Brain microvascular endothelial cell (primary cell): Measurements from ENCODE around the gene TMEM61.
A peak's percentile ranks its signal among the peaks of the same experiment; 100 is the strongest.

Experiments
- DNase-seq: peaks from one replicate; pipeline ENCODE4 v3.0.0-alpha.2; 2020
- H3K27ac ChIP-seq: fragments of 250-450 bp; sonication (Bioruptor Pico); 2 replicates; pipeline ENCODE4 v1.5.1; 2020; ENCODE audit warnings: mild to moderate bottlenecking, moderate library complexity
- H3K27me3 ChIP-seq: fragments of 250-450 bp; sonication (Bioruptor Pico); replicated peaks from 2 replicates; pipeline ENCODE4 v1.5.1; 2020; ENCODE audit warnings: mild to moderate bottlenecking
- H3K36me3 ChIP-seq: fragments of 250-450 bp; sonication (Bioruptor Pico); replicated peaks from 2 replicates; pipeline ENCODE4 v1.5.1; 2020; ENCODE audit warnings: mild to moderate bottlenecking
- H3K4me3 ChIP-seq: 2 replicates; pipeline ENCODE4 v1.5.1; 2011; ENCODE audit warnings: low read depth, mild to moderate bottlenecking, control low read depth, low read length, moderate library complexity
- in situ Hi-C: cut with HindIII; loops from 2 replicates; pipeline ENCODE4 v1.10.0; 2017; ENCODE audit warnings: low sequenced_read_pairs, low pct_ligation_motif_present
- TF ChIP-seq, protein P1 (sequence below): IDR thresholded peaks from 2 replicates; pipeline ENCODE4 v1.5.1; 2011; ENCODE audit warnings: low read depth, mild to moderate bottlenecking, moderate library complexity, low read length, control low read depth, inconsistent platforms; ENCODE audit errors: missing control alignments

The TMEM61 gene

DNA sequence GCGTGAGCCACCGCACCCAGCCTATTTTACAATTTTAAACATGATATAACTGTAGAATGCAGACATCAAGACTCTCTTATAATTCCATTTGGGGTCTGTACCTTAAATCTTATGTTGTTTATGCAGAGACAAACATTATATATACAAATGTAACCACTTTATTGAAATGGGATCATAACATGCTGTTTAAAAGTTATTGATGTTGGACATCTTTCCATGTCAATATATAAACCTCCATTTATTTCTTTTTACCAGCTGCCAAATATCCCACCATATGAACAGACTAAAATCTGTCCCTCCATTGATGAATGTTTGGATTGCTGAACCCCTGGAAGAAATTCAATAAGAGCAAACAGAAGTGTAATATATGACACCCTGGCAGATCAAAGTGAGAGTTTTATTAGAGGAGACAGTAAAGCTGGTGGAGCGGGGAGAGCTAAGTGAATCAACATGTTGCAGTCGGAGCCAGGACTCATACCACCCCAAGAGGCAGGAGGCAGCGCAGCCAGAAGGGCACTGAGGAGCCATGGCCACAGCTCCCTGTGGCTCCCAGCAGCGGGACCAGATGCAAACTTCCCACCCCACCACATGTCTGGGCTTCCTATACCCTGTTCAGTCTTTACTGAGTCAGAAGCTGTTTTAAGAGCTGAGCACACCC is 54.2 kb downstream of the TMEM61 start:
- Histone ChIP-seq H3K36me3 (no peaks in the 10 kb centered on the region), H3K27ac (no peak overlapping the region), H3K4me3 (no peak overlapping the region), H3K27me3 (peaks cover 41% of the 10 kb centered on the region)
- DNase-seq = no peak
- TF ChIP-seq, protein P1, sequence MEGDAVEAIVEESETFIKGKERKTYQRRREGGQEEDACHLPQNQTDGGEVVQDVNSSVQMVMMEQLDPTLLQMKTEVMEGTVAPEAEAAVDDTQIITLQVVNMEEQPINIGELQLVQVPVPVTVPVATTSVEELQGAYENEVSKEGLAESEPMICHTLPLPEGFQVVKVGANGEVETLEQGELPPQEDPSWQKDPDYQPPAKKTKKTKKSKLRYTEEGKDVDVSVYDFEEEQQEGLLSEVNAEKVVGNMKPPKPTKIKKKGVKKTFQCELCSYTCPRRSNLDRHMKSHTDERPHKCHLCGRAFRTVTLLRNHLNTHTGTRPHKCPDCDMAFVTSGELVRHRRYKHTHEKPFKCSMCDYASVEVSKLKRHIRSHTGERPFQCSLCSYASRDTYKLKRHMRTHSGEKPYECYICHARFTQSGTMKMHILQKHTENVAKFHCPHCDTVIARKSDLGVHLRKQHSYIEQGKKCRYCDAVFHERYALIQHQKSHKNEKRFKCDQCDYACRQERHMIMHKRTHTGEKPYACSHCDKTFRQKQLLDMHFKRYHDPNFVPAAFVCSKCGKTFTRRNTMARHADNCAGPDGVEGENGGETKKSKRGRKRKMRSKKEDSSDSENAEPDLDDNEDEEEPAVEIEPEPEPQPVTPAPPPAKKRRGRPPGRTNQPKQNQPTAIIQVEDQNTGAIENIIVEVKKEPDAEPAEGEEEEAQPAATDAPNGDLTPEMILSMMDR = no peak
- in situ Hi-C loops = no loop called here

GRCh38 chr1:55035904-55036303 is 55.5 kb downstream of the TMEM61 start:
- Histone ChIP-seq H3K36me3 (no peaks in the 10 kb centered on the region), H3K27ac (no peak overlapping the region), H3K27me3 (peaks cover 54% of the 10 kb centered on the region), H3K4me3 (no peak overlapping the region)
- DNase-seq = no peak
- TF ChIP-seq, protein P1 = peak; percentile 15
- in situ Hi-C loops = no loop called here

GRCh38 chr1:55037733-55038551 is 57.5 kb downstream of the TMEM61 start:
- Histone ChIP-seq H3K4me3 (no peak overlapping the region), H3K27ac (no peak overlapping the region), H3K27me3 (peaks cover 68% of the 10 kb centered on the region), H3K36me3 (no peaks in the 10 kb centered on the region)
- TF ChIP-seq, protein P1 = no peak
- in situ Hi-C loops = no loop called here
- DNase-seq = no peak

DNA sequence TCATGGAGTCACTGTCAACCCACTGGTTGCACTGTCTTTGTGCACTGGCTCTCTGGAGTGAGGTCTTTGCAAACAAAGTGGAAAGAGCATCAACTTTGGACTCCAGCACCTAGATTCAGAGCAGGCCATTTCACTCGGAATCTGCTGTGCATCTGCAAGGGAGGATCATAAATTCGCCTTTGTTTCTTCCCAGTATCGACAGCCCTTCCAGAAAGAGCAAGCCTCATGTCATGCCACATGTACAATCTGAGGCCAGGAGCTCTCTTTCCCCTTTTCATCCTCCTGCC is 58.1 kb downstream of the TMEM61 start:
- in situ Hi-C loops = no loop called here
- no peak for DNase-seq
- TF ChIP-seq, protein P1 = no peak
- H3K4me3 ChIP-seq = no peak overlapping the region
- H3K27ac ChIP-seq = no peak overlapping the region
- H3K27me3 ChIP-seq = peaks cover 68% of the 10 kb centered on the region
- H3K36me3 ChIP-seq = no peaks in the 10 kb centered on the region

DNA sequence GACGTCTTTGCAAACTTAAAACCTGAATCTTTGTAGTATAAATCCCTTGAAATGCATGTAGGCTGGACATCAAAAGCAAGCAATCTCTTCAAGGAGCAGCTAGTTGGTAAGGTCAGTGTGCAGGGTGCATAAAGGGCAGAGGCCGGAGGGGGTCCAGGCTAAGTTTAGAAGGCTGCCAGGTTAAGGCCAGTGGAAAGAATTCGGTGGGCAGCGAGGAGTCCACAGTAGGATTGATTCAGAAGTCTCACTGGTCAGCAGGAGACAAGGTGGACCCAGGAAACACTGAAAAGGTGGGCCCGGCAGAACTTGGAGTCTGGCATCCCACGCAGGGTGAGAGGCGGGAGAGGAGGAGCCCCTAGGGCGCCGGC is 58.5 kb downstream of the TMEM61 start:
- TF ChIP-seq, protein P1 = no peak

More for the DNA sequence above, 58.5 kb downstream of the TMEM61 start:
- peaks cover 68% of the 10 kb centered on the region for H3K27me3 ChIP-seq
- DNase-seq = no peak
- H3K36me3 ChIP-seq = no peaks in the 10 kb centered on the region
- peak overlapping the region; percentile 56 for H3K4me3 ChIP-seq
- in situ Hi-C loops = no loop called here
- H3K27ac ChIP-seq = no peak overlapping the region
